Activated naive CD8-positive, alpha-beta T cell treated with anti-CD3 and anti-CD28 coated beads, Interleukin-2, amount 10 ng/mL, durations not matched to agents 7 days and 5 days (primary cell): ENCODE data around the gene SUMF1. TPM values are rescaled to one million over a fixed set of nuclear protein-coding genes. Genes with fewer than 3 reads are reported as not detected.
A peak's percentile ranks its signal among the peaks of the same experiment; 100 is the strongest.

ENCODE experiments used
- ATAC-seq: fragments of 150-1000 bp; cut with Tn5 transposase; one replicate; pipeline ENCODE4 v1.10.0; 2021; ENCODE audit warnings: low read depth, moderate library complexity
- POLR2A ChIA-PET: fragments of 350-600 bp; sonication (Branson Sonifier 250); formaldehyde crosslinking; loops from one replicate; lab custom pipeline; 2021; ENCODE audit warnings: antibody characterized with exemption; lab: Charles Lee
- DNase-seq: peaks from one replicate; pipeline ENCODE4 v3.0.0; 2021
- H3K27ac Mint-ChIP-seq: one replicate; pipeline ENCODE4 v1.8.0; 2022; ENCODE audit warnings: mild to moderate bottlenecking, mixed read lengths
- H3K27me3 Mint-ChIP-seq: one replicate; pipeline ENCODE4 v1.8.0; 2022; ENCODE audit warnings: mild to moderate bottlenecking, moderate library complexity, mixed read lengths
- H3K36me3 Mint-ChIP-seq: one replicate; pipeline ENCODE4 v1.8.0; 2021; ENCODE audit warnings: mild to moderate bottlenecking, mixed read lengths
- H3K4me1 Mint-ChIP-seq: one replicate; pipeline ENCODE4 v1.8.0; 2021; ENCODE audit warnings: mixed read lengths
- H3K4me3 Mint-ChIP-seq: one replicate; pipeline ENCODE4 v1.8.0; 2022; ENCODE audit warnings: mild to moderate bottlenecking, moderate library complexity, mixed read lengths
- H3K9me3 Mint-ChIP-seq: one replicate; pipeline ENCODE4 v1.8.0; 2021; ENCODE audit warnings: mixed read lengths
- total RNA-seq, 2 experiments: library from RNA; stranded (reverse); gene quantifications; one replicate each; pipeline ENCODE4 v1.2.3, GENCODE V29; 2021

Gene SUMF1
- total RNA-seq, 2 experiments from 2014 or later: 9.1 to 13.7 TPM

DNA sequence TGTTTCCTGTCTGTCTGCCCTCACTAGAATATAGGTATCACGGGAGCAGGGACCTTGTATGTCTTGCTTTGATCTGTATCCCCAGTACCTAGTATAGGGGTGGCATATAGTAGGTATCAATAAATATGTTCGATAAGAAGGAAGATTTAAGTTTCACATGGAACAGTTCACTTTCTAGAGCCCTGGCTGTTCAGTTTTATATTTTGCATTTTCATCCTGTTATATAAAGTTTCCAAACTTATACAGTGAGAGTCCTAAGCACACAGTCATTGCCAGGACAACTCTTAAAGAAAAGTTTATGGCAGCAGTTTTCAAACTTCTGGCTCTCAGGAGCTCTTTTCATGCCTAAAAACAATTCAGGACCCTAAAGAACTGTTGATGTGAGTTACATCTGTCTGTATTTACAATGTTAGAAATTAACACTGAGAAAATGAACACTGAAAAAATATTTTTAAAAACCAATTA lies 39.5 kb upstream of the SUMF1 start:
- H3K9me3 Mint-ChIP-seq: no peaks in the 10 kb centered on the region
- DNase-seq: no peak
- H3K4me3 Mint-ChIP-seq: no peak overlapping the region
- peaks cover 51% of the 10 kb centered on the region for H3K4me1 Mint-ChIP-seq
- ATAC-seq: no peak
- H3K27ac Mint-ChIP-seq: no peak overlapping the region
- POLR2A ChIA-PET: interaction anchor here (1.5 to 8.2 kb wide), 2 partner anchors 12 to 13 kb away, joined by 3 to 87 read pairs; partner anchors contain the start of gene ITPR1
- H3K27me3 Mint-ChIP-seq: no peaks in the 10 kb centered on the region
- H3K36me3 Mint-ChIP-seq: peaks cover 19% of the 10 kb centered on the region

DNA sequence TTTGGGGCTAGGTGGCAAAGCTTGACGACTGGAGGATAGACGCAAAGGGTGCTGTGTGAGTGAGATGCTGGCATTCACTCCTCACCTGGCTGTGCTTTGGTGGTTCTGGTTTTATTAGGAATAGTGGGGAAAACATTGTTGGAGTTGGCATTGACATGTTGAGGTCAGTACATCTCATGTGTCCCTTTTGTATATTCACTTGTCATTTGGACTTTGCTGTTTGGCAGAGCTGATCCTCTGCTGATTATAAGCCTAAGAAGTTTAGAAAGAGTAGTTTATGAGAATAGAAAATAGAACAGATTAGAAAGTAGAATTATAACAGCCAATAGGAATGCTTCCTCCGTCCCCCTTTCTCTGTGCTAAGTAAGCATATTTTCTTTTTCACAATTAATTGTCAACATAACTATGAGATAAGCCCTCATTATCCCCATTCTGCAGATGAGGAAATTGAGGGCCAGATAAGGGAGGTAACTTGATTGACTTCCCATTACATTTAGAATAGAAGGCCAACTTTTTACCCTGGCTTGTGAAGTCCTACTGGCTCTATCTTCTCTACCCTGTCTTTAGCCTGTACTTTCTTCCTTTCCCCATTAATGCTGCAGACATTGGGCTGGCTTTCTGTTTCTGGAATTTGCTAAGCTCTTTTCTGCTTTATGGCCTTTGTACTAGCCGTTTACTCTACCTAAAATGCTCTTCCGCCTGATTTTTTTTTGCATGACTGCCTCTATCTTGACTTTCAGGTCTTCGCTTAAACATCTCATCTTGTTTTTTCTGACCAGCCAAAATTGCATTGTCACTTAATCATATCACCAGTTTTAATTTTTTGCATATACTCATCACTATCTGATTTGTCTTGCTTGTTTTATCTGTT lies 38.9 kb upstream of the SUMF1 start:
- H3K9me3 Mint-ChIP-seq: no peaks in the 10 kb centered on the region
- DNase-seq (no peak), ATAC-seq (no peak)
- peaks cover 51% of the 10 kb centered on the region for H3K4me1 Mint-ChIP-seq
- no peaks in the 10 kb centered on the region for H3K27me3 Mint-ChIP-seq
- POLR2A ChIA-PET: interaction anchor here (0.6 to 8.2 kb wide), 4 partner anchors 12 to 619 kb away, joined by 3 to 87 read pairs (median 3); partner anchors contain the start of genes BHLHE40 and ITPR1
- H3K27ac Mint-ChIP-seq: peak overlapping the region; percentile 7
- peak overlapping the region; percentile 6 for H3K4me3 Mint-ChIP-seq
- H3K36me3 Mint-ChIP-seq: peaks cover 21% of the 10 kb centered on the region

DNA sequence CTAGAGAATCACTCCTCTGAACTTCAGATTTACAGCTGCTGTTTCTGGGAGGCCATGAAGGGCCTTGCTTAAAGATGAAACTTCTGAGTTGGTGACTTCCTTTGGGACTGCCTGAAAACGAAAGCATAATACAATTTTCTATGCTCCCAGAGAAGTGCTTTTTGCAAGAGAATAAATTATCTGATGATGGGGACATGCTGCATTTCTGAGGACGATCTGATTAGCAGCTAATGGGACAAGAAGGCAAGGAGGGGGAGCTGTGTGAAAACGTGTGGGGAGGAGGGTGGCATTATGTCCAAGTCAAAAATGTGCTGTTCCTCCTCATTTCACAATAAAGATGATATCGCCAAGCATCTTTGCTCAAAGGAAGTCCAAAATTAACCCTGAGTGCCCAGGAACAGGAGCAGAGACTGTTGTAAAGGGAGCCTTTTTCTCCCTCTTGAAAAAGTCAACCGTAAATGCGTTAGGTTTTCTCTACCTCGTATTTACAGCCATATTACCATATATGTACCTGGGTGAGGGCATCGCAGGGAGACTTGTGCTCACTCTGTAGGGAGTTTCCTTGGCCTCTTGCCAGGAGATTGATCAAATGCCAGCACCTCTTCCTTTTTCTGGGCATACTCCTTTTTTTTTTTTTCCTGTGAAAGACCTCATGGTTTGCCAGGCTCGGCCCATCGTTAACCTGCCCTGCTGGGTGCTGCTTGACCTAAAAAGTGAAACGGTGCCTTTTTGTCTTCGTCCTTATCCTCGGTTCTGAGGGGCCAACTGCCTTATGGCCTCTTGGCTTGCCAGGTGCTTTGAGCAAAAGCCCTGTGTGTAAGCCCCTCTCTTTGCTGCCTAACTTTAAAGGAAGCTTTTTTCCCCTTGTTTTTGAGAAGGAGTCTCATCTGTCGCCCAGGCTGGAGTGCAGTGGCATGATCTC lies 37.5 kb upstream of the SUMF1 start:
- Mint-ChIP-seq H3K4me3 (peak overlapping the region; percentile 89), H3K9me3 (no peaks in the 10 kb centered on the region), H3K4me1 (peaks cover 45% of the 10 kb centered on the region)

DNA sequence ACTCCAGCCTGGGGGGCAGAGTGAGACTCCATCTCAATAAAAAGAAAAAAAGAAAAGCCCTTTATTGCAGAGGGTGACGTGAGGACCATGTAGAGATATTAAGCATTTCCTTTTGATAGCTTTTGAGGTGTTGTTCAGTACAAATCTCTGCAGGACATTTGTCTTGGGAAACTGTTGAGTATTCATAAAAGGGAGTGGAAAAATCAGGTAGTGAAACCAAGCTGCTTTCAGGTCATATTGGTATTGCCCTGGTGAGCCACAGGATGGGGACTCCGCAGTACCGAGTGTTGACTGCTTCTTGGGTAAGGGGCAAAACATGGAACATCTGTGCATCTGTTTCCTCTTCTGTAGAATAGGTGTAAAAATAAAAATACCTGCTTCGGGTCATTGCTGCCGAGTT lies 36.0 kb upstream of the SUMF1 start:
- H3K4me3 Mint-ChIP-seq: no peak overlapping the region
- H3K4me1 Mint-ChIP-seq: peaks cover 40% of the 10 kb centered on the region
- H3K36me3 Mint-ChIP-seq: peaks cover 6% of the 10 kb centered on the region
- H3K27me3 Mint-ChIP-seq: no peaks in the 10 kb centered on the region
- no peaks in the 10 kb centered on the region for H3K9me3 Mint-ChIP-seq
- no peak overlapping the region for H3K27ac Mint-ChIP-seq
- no peak for ATAC-seq
- DNase-seq: no peak
- POLR2A ChIA-PET: interaction anchor here (8.2 kb wide), 1 partner anchor 9 kb away, joined by 87 read pairs; the partner anchor contains the start of gene ITPR1

More for the DNA sequence above, 37.5 kb upstream of the SUMF1 start:
- peaks cover 15% of the 10 kb centered on the region for H3K36me3 Mint-ChIP-seq
- DNase-seq (peak; percentile 37), ATAC-seq (peak; percentile 81)
- H3K27ac Mint-ChIP-seq: peak overlapping the region; percentile 97
- POLR2A ChIA-PET: interaction anchor here (0.6 to 8.2 kb wide), 6 partner anchors 11 to 755 kb away, joined by 3 to 87 read pairs (median 3); partner anchors contain the start of genes ITPR1 and SUMF1
- no peaks in the 10 kb centered on the region for H3K27me3 Mint-ChIP-seq

GRCh38 chr3:4501927-4502326 lies 34.9 kb upstream of the SUMF1 start:
- ATAC-seq (no peak), DNase-seq (no peak)
- no peaks in the 10 kb centered on the region for H3K9me3 Mint-ChIP-seq
- H3K36me3 Mint-ChIP-seq: peaks cover 9% of the 10 kb centered on the region
- H3K27ac Mint-ChIP-seq: no peak overlapping the region
- POLR2A ChIA-PET: interaction anchor here (1.4 to 8.2 kb wide), 2 partner anchors 8 to 17 kb away, joined by 3 to 87 read pairs; partner anchors contain the start of gene ITPR1
- no peak overlapping the region for H3K4me3 Mint-ChIP-seq
- peaks cover 32% of the 10 kb centered on the region for H3K4me1 Mint-ChIP-seq
- H3K27me3 Mint-ChIP-seq: no peaks in the 10 kb centered on the region

DNA sequence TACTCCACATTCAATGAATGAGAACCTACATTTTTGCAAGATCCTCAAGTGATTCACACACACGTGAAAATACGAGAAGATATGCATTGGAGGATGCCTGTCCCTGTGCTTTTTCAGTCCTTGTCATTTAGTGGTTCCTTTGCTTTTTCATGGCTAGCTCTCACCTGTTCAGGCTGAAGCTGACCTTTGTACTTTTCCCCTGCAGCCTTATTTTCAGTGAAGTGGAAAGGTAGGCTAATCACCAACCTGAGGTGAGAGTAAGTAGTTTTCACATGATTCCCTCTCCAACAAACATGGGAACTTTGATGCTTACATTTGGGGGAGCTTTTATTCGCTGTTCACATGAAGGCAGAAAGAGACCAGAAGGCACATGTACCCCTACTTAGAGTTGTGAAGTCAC lies 34.4 kb upstream of the SUMF1 start:
- Mint-ChIP-seq H3K9me3 (no peaks in the 10 kb centered on the region), H3K27me3 (no peaks in the 10 kb centered on the region), H3K36me3 (peaks cover 12% of the 10 kb centered on the region), H3K4me1 (peaks cover 36% of the 10 kb centered on the region), H3K4me3 (no peak overlapping the region), H3K27ac (no peak overlapping the region)
- DNase-seq (no peak), ATAC-seq (no peak)
- POLR2A ChIA-PET: interaction anchor here (1.4 to 8.2 kb wide), 2 partner anchors 7 to 18 kb away, joined by 3 to 87 read pairs; partner anchors contain the start of gene ITPR1

GRCh38 chr3:4498446-4498845 lies 31.4 kb upstream of the SUMF1 start:
- Mint-ChIP-seq H3K9me3 (no peaks in the 10 kb centered on the region), H3K4me3 (no peak overlapping the region), H3K27ac (no peak overlapping the region), H3K36me3 (peaks cover 18% of the 10 kb centered on the region), H3K4me1 (peaks cover 28% of the 10 kb centered on the region), H3K27me3 (no peaks in the 10 kb centered on the region)
- POLR2A ChIA-PET: no interaction called here
- ATAC-seq (no peak), DNase-seq (no peak)

GRCh38 chr3:4497843-4498324 lies 30.8 kb upstream of the SUMF1 start:
- Mint-ChIP-seq H3K4me1 (peaks cover 26% of the 10 kb centered on the region), H3K27ac (no peak overlapping the region), H3K4me3 (no peak overlapping the region), H3K36me3 (peaks cover 18% of the 10 kb centered on the region), H3K27me3 (no peaks in the 10 kb centered on the region), H3K9me3 (no peaks in the 10 kb centered on the region)
- no peak for ATAC-seq
- DNase-seq: no peak
- POLR2A ChIA-PET: no interaction called here

- H3K9me3 Mint-ChIP-seq: no peaks in the 10 kb centered on the region
- DNase-seq (no peak), ATAC-seq (no peak)
- H3K27me3 Mint-ChIP-seq: peaks cover 3% of the 10 kb centered on the region
- peaks cover 26% of the 10 kb centered on the region for H3K4me1 Mint-ChIP-seq
- no peak overlapping the region for H3K27ac Mint-ChIP-seq
- POLR2A ChIA-PET: no interaction called here
- peaks cover 18% of the 10 kb centered on the region for H3K36me3 Mint-ChIP-seq
- peak overlapping the region; percentile 91 for H3K4me3 Mint-ChIP-seq
Measured at GRCh38 chr3:4497005-4497692, 30.1 kb upstream of the SUMF1 start.

GRCh38 chr3:4496087-4496452 lies 29.0 kb upstream of the SUMF1 start:
- peak overlapping the region; percentile 91 for H3K4me3 Mint-ChIP-seq
- ATAC-seq (no peak), DNase-seq (no peak)
- POLR2A ChIA-PET: interaction anchor here (4.7 kb wide), 1 partner anchor 9 kb away, joined by 87 read pairs; no protein-coding TSS in a partner anchor
- H3K9me3 Mint-ChIP-seq: no peaks in the 10 kb centered on the region
- H3K27ac Mint-ChIP-seq: peak overlapping the region; percentile 88
- peaks cover 29% of the 10 kb centered on the region for H3K4me1 Mint-ChIP-seq
- H3K36me3 Mint-ChIP-seq: peaks cover 18% of the 10 kb centered on the region
- H3K27me3 Mint-ChIP-seq: peaks cover 14% of the 10 kb centered on the region

- DNase-seq (no peak), ATAC-seq (no peak)
- peaks cover 18% of the 10 kb centered on the region for H3K36me3 Mint-ChIP-seq
- POLR2A ChIA-PET: interaction anchor here (2.7 to 4.7 kb wide), 4 partner anchors 10 to 145 kb away, joined by 21 to 87 read pairs (median 28); partner anchors contain the start of gene SUMF1
- H3K27ac Mint-ChIP-seq: peak overlapping the region; percentile 88
- peaks cover 30% of the 10 kb centered on the region for H3K4me1 Mint-ChIP-seq
- peak overlapping the region; percentile 91 for H3K4me3 Mint-ChIP-seq
- H3K9me3 Mint-ChIP-seq: no peaks in the 10 kb centered on the region
- peaks cover 19% of the 10 kb centered on the region for H3K27me3 Mint-ChIP-seq
Measured at GRCh38 chr3:4495294-4496086, 28.4 kb upstream of the SUMF1 start.
